Smooth muscle cell of the brain vasculature (primary cell): ENCODE results near the gene CLMN.

ENCODE experiments used
- DNase-seq: peaks from one replicate; pipeline ENCODE4 v3.0.0-alpha.2; 2012; ENCODE audit warnings: low read depth, low spot score

CLMN gene

DNA sequence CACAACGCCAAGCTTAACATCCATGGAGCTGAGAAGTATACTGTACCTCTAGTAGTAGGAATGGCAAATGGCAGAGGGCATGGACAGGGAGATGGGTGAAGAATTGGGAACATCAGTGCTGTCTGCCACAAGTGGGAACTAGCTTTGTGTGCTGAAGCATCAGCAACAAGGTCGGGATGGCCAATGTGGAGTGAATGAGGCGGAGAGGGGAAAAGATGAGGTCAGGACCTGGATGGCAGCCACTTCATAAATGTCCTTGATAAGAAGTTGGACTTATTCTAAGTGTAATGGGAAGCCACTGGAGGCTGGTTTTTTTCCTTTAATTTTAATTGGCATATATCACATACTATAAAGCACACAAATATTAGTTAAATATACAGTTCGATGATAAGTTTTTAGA is 21.9 kb upstream of the CLMN start:
- DNase-seq = no peak

DNA sequence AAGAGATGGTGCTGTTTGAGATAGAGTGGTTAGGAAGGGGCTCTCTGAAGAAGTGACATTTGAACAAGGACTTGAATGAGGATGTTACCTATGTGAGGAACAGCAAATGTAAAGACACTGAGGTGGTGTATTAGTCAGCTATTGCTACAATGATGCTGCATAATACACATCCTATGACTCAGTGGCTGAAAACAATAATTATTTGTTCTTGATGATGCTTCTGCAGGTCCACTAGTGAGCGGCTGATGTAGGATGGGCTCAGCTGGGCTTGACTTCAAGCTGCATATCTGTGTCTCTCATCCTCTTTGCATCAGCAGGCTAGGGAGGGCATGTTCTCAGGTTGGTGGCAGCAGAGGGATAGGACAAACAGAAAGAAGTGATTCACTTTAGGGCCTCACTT is 21.4 kb upstream of the CLMN start:
- no peak for DNase-seq

DNA sequence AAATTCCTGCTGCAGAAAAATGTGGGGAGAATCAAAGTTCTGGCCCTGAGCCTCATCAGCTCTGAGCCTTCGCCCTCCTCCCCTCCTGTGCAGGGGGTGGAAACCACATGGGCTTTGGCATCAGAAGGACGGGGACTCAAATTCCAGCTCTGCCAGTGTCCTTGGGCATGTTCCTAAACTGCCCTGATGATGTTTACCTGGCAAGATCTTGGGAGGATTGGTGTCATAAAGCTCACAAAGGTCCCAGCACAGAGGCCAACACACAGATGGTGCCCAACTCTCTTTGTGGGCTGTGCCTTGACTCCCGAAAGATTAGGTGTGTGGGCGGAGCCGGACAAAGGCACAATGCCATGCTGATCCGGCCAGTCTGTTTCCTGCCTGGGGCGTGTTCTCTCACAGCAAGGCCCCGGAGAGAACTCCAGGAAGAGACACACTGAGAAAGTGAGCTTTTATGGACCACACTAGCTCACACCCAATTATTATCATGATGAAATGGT is 20.5 kb upstream of the CLMN start:
- DNase-seq = no peak

- no peak for DNase-seq
These were observed 19.7 kb upstream of the CLMN start for GRCh38 chr14:95339301-95339865.

DNA sequence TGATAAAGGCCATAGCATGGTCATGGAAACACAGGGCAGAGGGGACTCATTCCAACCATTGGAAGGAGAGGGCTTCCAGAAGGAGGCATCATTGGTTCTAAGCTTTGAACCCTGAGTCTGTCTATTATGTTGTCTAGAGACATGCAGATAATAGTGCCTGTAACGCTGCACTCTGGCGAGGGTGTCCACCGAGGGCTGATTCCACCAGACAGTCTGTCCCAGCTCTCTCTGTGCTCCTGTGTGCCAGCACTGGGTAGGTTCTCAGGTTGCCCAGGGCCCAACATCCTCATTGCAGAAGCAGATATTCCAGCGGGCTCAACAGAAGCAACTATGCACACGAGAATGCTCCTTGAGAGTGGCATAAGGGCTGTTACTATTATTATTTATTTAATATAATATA is 18.7 kb upstream of the CLMN start:
- DNase-seq = no peak

DNA sequence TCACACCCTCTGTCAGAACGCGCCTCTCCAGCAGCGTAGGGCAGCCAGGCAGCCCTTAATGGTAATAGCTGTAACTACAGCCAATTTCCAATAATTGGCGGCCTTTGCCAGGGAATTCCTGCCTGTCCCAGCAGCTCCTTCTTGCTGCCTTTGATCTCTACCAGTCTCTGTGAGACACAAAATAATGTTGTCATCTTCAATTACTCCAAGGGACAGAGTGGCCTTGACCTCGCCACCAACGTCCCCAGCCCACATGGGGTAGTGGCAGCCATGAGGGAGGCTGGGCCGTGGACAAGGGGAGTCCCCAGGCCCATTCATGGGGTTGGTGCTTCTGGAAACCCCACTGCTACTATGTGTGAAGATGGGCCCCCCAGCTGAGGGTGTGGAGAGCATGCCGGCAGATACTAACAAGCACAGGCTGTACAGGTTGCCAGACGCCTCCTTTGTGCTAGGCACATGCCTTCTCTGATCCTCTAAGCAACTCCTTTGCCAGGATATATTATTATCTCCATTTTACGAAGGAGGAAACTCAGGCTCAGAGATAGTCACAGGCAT is 17.4 kb upstream of the CLMN start:
- DNase-seq = no peak

DNA sequence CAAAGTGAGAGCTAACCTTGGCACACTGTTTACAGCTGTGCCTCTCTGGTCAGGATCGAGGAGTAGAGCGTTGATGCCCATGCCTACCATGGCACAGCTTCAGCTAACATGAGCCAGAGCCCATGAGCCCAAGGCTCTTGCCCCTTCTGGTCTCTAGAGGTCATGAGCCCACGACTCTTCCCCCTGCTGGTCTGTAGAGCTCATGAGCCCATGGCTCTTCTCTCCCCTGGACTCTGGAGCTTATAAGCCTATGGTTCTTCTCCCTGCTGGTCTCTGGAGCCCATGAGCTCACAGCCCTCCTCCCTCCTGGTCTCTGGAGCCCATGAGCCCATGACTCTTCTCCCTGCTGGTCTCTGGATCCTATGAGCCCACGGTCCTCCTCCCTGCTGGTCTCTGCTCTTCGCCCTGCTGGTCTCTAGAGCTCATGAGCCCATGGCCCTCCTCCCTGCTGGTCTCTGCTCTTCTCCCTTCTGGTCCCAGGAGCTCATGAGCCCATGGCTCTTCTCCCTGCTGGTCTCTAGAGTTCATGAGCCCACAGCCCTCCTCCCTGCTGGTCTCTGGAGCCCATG is 16.6 kb upstream of the CLMN start:
- no peak for DNase-seq

DNA sequence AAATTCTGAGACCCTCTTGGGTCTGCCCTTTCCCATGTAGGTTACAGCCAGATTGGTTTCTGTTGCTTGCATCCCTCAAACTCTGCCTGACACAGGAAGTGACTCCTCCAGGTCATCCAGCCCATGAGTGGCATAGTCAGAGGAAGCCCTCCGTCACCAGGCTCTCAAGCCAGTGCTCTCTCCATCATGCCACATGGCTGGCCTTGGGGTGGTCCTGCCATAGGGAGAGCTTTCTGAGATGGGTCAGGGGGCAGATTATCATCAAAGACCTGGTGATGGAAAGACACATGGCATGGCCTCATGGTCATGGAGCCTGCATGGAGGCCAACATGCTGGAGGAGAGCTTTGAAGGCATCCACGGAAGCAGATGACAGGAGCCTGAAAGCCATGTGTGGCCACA is 15.4 kb upstream of the CLMN start:
- DNase-seq = no peak

DNA sequence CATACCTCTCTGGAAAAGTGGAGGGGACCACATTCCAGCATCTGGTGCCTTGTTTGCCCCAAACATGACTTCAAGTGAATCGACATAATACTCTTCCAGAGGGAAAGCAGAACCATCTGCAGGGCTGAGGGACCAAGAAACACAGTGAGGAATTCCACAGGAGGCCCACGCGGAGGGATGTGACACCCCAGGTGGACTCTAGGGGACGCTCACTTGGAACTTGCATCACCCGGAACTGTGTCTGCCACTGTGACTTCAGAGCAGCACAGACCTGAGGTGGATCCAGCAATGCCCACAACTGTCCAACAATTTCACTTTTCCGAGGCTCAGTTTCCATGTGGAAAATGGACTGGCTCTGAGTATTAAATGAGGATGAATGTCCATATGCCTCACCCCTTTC is 14.3 kb upstream of the CLMN start:
- DNase-seq = no peak

GRCh38 chr14:95332641-95333040 is 12.9 kb upstream of the CLMN start:
- DNase-seq = no peak

DNA sequence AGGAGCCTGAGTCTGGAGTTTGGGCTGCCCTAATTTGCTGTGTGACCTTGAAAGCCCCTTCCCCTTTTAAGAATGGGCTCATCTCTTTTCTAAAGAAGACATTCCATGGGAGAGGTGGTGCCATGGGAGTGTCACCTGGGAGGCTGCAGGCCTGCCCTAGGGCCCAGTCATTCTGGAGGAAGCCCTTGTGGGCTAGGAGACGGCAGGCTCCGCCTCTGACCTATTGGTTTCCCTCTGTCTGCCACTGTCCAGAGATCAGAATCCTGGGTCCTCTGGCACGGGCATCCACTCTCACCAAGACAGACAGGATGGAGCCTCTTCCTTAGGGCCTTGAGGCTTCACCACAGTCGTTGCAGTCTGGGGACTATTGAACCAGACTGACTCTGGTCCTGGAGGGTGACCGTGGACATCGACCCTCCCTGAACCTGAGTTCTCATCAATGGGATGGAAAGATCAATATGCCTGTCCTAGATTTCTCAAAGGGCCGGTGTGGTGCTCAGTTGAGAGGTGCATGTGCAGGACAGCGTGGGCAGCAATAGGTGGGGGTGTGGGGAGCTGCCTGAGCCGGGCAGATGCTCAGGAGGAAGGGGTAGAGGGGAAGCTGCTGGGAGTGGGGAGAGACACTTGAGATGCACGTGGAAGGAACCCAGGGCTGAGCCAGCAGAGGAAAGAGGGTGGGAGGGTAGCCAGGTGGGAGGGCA is 12.2 kb upstream of the CLMN start:
- no peak for DNase-seq

DNA sequence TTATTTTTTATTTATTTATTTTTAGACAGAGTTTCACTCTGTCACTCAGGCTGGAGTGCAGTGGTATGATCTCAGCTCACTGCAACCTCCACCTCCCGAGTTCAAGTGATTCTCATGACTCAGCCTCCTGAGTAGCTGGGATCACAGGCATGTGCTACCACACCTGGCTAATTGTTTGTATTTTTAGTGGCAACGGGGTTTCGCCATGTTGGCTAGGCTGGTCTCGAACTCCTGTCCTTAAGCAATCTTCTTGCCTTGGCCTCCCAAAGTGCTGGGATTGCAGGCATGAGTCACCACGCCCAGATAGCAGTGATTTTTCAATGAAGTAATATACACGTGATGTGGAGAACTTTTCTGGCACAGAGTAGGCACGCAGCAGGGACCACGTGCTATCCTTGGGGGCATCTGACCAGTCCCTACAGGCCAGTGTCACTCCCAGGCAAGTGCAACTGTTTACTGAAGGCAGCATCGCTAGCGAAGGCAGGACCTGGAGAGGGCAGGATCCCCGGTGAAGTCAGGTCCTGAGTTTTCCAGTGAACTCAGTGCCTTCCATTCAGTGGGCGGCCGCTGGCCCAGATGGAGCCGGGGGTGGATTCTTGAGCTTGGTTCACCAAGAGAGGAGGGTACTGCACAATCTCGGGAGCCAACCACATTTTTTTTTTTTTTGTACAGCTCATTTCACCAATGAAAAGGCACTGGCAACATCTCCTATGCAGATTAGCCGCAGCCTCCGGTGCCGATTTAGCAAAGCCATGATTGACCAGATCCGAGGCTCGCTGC is 11.1 kb upstream of the CLMN start:
- DNase-seq = no peak

GRCh38 chr14:95329941-95330340 is 10.2 kb upstream of the CLMN start:
- DNase-seq = no peak

DNA sequence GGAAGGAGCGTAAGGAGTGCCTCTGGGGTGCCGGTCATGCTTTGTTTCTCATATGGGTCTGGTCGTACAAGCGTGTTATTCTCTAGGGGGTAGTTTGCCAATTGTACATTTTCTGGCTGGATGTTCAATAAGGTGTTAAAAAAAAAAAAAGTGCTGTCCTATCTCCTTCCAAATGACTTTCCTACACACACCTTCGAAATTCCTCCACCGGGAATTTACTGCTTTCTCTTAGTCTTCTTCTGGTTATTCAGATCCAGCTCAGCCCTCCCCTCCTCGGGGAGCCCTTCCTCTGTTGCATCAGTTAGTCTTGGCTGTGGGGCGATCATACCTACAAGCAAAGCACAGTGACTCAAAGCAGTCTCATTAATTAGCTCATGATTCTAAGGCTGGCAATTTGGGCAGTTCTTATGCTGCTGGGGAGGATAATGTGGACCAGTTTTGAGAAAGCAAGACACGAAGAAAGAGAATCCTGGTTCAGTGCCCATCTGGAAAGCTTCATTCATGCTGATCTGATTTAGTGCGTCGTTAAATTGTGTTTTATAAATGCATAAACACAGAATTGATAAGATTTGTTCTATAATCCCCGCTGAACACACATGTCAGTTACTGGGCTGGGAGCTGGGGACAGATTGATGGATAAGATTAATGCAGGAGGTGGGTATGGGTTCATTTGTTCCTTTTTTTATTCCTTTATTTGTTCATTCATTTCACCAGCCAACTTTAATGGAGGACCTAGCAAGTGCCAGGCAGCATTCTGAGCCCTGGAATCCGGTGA is 9.2 kb upstream of the CLMN start:
- no peak for DNase-seq

- no peak for DNase-seq
These were observed 8.1 kb upstream of the CLMN start for GRCh38 chr14:95327558-95328374.

DNA sequence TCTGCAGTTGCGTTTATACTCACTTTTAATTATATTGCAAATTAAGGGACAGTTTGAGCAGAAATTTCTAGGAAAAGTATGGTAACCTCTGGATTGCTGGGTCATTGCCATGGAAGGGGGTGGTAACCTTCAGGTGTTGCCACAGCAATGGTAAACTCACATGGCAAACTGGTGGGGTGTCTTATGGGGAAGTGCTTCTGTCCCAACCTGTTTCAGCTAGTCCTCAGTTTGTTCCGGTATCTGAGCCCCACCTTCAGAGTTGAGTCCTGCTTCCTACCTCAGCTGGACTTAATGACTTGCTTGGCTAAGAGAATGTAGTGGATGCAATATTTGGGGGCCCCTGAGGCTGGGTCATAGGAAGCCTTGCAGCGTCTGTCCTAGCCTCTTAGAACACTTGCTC is 7.3 kb upstream of the CLMN start:
- DNase-seq = no peak

DNA sequence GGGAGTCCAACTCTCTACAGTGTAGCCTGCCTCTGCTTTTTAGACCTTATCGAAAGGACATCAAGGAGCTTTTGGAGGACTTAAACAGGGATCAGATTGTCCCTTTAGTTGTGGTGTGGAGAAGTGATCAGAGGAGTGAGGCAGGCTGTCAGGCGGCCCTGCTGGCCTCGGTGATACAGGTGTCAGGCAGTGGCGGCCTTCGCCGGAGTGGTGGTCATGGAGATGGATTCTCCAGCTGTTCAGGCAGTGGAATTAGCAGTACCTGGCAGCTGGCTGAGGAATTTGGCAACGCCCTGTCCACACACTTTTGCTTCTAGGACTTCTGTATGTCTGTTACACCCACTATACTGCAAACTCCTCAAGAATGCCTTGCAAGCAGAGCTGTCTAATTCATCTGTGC is 4.2 kb upstream of the CLMN start:
- no peak for DNase-seq

DNA sequence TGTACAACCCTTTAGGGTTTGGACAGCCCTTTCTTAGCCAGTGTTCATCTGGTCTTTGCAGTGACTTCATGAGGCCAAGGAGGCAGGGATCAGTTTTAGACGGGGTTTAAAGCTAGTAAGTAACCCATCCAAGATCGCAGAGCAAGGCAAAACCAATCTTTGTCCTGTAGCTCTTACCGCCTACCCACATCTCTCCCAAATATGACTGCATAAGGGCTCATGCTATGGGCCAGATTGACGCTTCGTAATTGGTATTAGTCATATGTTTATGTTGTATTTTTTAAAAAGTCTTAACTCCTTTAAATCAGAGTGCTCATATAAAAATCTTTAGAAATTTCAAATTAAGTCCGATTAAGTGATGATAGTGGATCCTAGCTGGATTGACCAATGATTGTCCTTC is 3.7 kb upstream of the CLMN start:
- no peak for DNase-seq

- DNase-seq = no peak
These were observed 2.9 kb upstream of the CLMN start for GRCh38 chr14:95322651-95323050.

DNA sequence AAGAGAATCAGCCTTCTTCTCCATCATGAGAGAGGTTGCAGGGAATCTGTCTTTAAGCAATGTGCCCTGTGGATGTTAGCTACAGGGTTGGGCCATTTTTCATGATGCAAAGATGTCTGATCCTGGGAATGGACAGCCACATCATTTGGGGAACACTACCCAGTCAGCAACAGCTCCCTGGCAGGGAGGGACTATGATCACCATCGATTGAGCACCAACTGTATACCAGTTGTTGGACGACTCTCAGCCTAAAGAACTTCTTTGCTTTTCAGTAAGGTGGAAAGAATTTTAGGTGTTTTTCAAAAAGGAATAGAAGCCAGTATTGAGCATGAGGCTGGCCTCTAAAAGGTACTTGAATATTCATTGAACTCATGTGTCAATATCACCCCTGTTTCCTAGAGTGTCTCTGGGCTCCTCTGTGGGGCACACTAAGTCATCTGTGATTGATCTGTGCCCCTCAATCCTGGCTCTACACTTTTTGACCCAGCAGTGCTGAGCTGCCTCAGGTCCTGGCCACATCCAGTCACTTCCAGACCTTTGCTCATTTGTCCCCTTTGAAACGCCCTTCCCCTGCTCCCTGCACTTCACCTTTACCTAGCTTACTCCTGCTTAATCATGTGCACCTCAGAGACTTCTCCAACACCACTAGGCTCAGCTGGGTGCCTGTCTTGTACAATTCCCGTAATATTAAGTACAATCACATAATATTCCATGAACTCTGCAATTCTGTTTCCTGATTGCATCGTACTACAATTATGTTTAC is 2.2 kb upstream of the CLMN start:
- no peak for DNase-seq
